PC-9 (cell line): ENCODE data around the gene ST6GALNAC6. TPM values are rescaled to one million over a fixed set of nuclear protein-coding genes. Genes with fewer than 3 reads are reported as not detected.

Source experiments
- BruUV-seq: library from RNA; stranded (reverse); fragments of 400-500 nt; replicated peaks from 2 replicates; lab custom pipeline; 2021; lab: Mats Ljungman, UMichigan
- CTCF ChIA-PET: fragments of 300-600 bp; sonication (Branson Sonifier 250); formaldehyde crosslinking; loops from one replicate; lab custom pipeline; 2022; ENCODE audit warnings: antibody characterized with exemption; lab: Charles Lee
- POLR2A ChIA-PET: fragments of 300-600 bp; sonication (Branson Sonifier 250); formaldehyde crosslinking; loops from one replicate; lab custom pipeline; 2022; ENCODE audit warnings: antibody characterized with exemption; ENCODE audit not compliant: unreplicated experiment; lab: Charles Lee
- DNase-seq, 2 experiments: peaks; one replicate each; pipeline versions ENCODE4 v3.0.0 to v3.0.0-alpha.2; 2015 to 2022; ENCODE audit warnings: mixed read lengths in 1 of 2
- H2AFZ ChIP-seq: fragments of 200-600 bp; sonication (generic); 2 replicates; pipeline ENCODE4 v1.8.1; 2017; ENCODE audit warnings: antibody characterized with exemption
- H3F3A ChIP-seq: fragments of 200-600 bp; sonication (generic); 2 replicates; pipeline ENCODE4 v1.8.1; 2017; ENCODE audit warnings: antibody characterized with exemption, mild to moderate bottlenecking, low read depth; ENCODE audit not compliant: insufficient read depth
- H3K27ac ChIP-seq: fragments of 200-600 bp; sonication (generic); 2 replicates; pipeline ENCODE4 v1.6.1; 2016; ENCODE audit warnings: mixed run types
- H3K27me3 ChIP-seq: fragments of 200-600 bp; sonication (generic); 2 replicates; pipeline ENCODE4 v1.6.1; 2016; ENCODE audit warnings: low read depth, mixed run types; ENCODE audit not compliant: insufficient read depth
- H3K36me3 ChIP-seq: fragments of 200-600 bp; sonication (generic); 2 replicates; pipeline ENCODE4 v1.6.1; 2016; ENCODE audit warnings: low read depth, mixed run types
- H3K4me1 ChIP-seq: fragments of 200-600 bp; sonication (generic); replicated peaks from 2 replicates; pipeline ENCODE4 v1.6.1; 2016; ENCODE audit warnings: mixed run types; ENCODE audit not compliant: insufficient read depth
- H3K4me2 ChIP-seq: fragments of 200-600 bp; sonication (generic); 2 replicates; pipeline ENCODE4 v1.6.1; 2017; ENCODE audit warnings: mixed run types
- H3K4me3 ChIP-seq: fragments of 200-600 bp; sonication (generic); 2 replicates; pipeline ENCODE4 v1.6.1; 2016; ENCODE audit warnings: mixed run types
- H3K79me2 ChIP-seq: fragments of 200-600 bp; sonication (generic); 2 replicates; pipeline ENCODE4 v1.6.1; 2017; ENCODE audit warnings: low read depth, mixed run types
- H3K9me2 ChIP-seq: fragments of 200-600 bp; sonication (generic); 2 replicates; pipeline ENCODE4 v1.8.1; 2017; ENCODE audit warnings: mild to moderate bottlenecking; ENCODE audit not compliant: insufficient read depth
- H3K9me3 ChIP-seq: fragments of 200-600 bp; sonication (generic); 2 replicates; pipeline ENCODE4 v1.8.1; 2016; ENCODE audit warnings: low read depth; ENCODE audit not compliant: insufficient read depth
- H4K20me1 ChIP-seq: fragments of 200-600 bp; sonication (generic); 2 replicates; pipeline ENCODE4 v1.8.1; 2017; ENCODE audit not compliant: insufficient read depth
- EZH2 ChIP-seq: fragments of 200-600 bp; sonication (generic); IDR thresholded peaks from 2 replicates; pipeline ENCODE4 v1.8.0; 2017; ENCODE audit warnings: antibody characterized with exemption, low read depth
- intact Hi-C: fragments of 100-400 bp; cut with micrococcal nuclease; formaldehyde crosslinking; loops from one replicate; pipeline ENCODE4 v1.10.0; 2022; ENCODE audit not compliant: unreplicated experiment
- total RNA-seq: library from RNA; stranded (reverse); gene quantifications from 2 replicates; pipeline ENCODE4 v1.2.3, GENCODE V29; 2021
- TF ChIP-seq, protein P1 (sequence below): fragments of 200-600 bp; sonication (generic); conservative IDR thresholded peaks from 2 replicates; pipeline ENCODE4 v1.6.1; 2017; ENCODE audit warnings: mixed run types, antibody characterized with exemption, mild to moderate bottlenecking, moderate library complexity

The ST6GALNAC6 gene
- total RNA-seq, 1 experiment from 2014 or later = 23.3 TPM

DNA sequence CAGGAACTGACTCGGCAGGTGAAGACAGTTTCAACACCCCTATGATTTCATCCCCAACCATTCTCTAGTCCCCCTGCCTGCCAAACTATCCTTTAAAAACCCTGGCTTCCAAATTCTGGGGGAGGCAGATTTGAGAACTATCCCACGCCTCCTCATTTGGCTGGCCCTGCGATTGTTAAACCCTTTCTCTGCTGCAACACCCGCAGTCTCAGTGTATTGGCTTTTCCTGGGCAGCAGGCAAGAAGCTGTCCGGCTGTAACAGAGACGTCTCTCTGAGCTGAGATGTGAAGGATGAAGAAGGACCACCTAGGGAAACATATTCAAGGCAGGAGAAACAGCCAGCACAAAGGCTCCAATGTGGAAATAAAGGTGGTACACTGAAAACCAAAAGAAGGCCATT is 6.6 kb downstream of the ST6GALNAC6 start:
- peaks cover 24% of the 10 kb centered on the region for H3K36me3 ChIP-seq

DNA sequence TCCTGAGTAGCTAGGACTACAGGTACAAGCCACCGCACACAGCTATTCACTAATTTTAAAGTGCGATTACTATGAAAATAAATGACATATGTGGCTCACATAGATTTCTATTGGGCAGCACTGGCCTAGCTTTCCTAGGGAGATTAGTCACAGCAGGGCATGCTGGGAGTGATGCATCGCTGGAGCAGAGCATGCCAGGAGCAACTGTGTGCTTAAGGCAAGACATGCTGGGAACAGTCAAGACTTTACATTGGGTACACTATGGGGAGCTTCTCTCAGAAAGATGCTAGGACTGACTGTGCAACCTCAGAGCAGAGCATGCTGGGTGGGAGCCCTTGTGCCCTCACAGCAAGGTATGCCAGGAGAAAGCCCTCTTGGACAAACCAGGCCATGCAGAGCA is 9.3 kb downstream of the ST6GALNAC6 start:
- H3K4me2 ChIP-seq = no peak overlapping the region
- BruUV-seq = no TSS peak
- POLR2A ChIA-PET = interaction anchor here (0.6 to 0.7 kb wide), 2 partner anchors 12 to 32 kb away, joined by 3 read pairs; no protein-coding TSS in a partner anchor

More for the DNA sequence above, 6.6 kb downstream of the ST6GALNAC6 start:
- H3K27me3 ChIP-seq = no peaks in the 10 kb centered on the region
- 0 out of 2 replicates have a peak, but pooled peaks cover 1% of the 10 kb centered on the region for H3K79me2 ChIP-seq
- H3K4me3 ChIP-seq = no peak overlapping the region
- BruUV-seq = no TSS peak
- H3K4me1 ChIP-seq = no peaks in the 10 kb centered on the region
- ChIA-PET POLR2A (no interaction called here), CTCF (no interaction called here)
- intact Hi-C loops = no loop called here
- no peak for DNase-seq
- H3F3A ChIP-seq = 0 out of 2 replicates have a peak, but pooled peaks cover 3% of the 10 kb centered on the region
- H4K20me1 ChIP-seq = no peaks in the 10 kb centered on the region
- TF ChIP-seq, protein P1, sequence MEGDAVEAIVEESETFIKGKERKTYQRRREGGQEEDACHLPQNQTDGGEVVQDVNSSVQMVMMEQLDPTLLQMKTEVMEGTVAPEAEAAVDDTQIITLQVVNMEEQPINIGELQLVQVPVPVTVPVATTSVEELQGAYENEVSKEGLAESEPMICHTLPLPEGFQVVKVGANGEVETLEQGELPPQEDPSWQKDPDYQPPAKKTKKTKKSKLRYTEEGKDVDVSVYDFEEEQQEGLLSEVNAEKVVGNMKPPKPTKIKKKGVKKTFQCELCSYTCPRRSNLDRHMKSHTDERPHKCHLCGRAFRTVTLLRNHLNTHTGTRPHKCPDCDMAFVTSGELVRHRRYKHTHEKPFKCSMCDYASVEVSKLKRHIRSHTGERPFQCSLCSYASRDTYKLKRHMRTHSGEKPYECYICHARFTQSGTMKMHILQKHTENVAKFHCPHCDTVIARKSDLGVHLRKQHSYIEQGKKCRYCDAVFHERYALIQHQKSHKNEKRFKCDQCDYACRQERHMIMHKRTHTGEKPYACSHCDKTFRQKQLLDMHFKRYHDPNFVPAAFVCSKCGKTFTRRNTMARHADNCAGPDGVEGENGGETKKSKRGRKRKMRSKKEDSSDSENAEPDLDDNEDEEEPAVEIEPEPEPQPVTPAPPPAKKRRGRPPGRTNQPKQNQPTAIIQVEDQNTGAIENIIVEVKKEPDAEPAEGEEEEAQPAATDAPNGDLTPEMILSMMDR = no peak
- TF ChIP-seq EZH2 = no peak
- H3K9me3 ChIP-seq = peaks cover 8% of the 10 kb centered on the region; the same call in 1 of the 2 replicates
- no peak overlapping the region for H2AFZ ChIP-seq
- no peak overlapping the region for H3K27ac ChIP-seq
- no peak overlapping the region for H3K4me2 ChIP-seq
- no peaks in the 10 kb centered on the region for H3K9me2 ChIP-seq

DNA sequence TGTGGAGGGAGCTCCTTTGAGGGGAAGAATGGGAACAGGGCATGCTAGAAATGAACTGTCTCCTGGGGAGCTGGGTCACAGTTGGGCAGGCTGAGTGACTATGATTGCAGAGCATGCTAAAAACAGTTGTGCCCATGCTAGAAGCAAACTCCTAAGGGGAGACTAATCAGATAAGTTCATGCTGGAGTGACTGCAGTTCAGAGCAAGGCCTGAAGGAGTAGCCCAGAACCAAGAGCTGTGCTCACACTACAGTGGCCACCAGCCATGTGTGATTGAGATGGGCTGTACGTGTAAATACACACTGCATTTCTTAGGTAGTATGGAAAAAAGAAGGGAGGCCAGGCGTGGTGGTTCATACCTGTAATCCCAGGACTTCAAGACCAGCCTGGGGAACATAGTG is 11.6 kb downstream of the ST6GALNAC6 start:
- ChIA-PET POLR2A (no interaction called here), CTCF (no interaction called here)
- no peaks in the 10 kb centered on the region for H3K27me3 ChIP-seq
- H3K9me2 ChIP-seq = no peaks in the 10 kb centered on the region
- no peaks in the 10 kb centered on the region for H3K4me1 ChIP-seq
- H3K79me2 ChIP-seq = no peaks in the 10 kb centered on the region
- intact Hi-C loops = no loop called here
- H3K36me3 ChIP-seq = 0 out of 2 replicates have a peak, but pooled peaks cover 3% of the 10 kb centered on the region
- TF ChIP-seq, protein P1 = peak; percentile 37; the same call in 1 of the 2 replicates
- no peak for TF ChIP-seq EZH2
- H3F3A ChIP-seq = peaks cover 3% of the 10 kb centered on the region; the same call in 1 of the 2 replicates
- no peak overlapping the region for H3K4me3 ChIP-seq
- DNase-seq = no peak
- no peak overlapping the region for H3K27ac ChIP-seq
- no peak overlapping the region for H2AFZ ChIP-seq
- no TSS peak for BruUV-seq
- H4K20me1 ChIP-seq = no peaks in the 10 kb centered on the region
- peaks cover 5% of the 10 kb centered on the region; the same call in 1 of the 2 replicates for H3K9me3 ChIP-seq
- H3K4me2 ChIP-seq = no peak overlapping the region

More for the DNA sequence above, 9.3 kb downstream of the ST6GALNAC6 start:
- no peaks in the 10 kb centered on the region for H3K27me3 ChIP-seq
- peaks cover 3% of the 10 kb centered on the region; the same call in 1 of the 2 replicates for H3F3A ChIP-seq
- no peaks in the 10 kb centered on the region for H3K4me1 ChIP-seq
- CTCF ChIA-PET = no interaction called here
- no peak overlapping the region for H3K27ac ChIP-seq
- intact Hi-C loops = no loop called here
- H3K36me3 ChIP-seq = peaks cover 24% of the 10 kb centered on the region
- H3K4me3 ChIP-seq = no peak overlapping the region
- no peak overlapping the region for H2AFZ ChIP-seq
- H4K20me1 ChIP-seq = no peaks in the 10 kb centered on the region
- H3K9me2 ChIP-seq = no peaks in the 10 kb centered on the region
- no peak for DNase-seq
- H3K9me3 ChIP-seq = peaks cover 8% of the 10 kb centered on the region; the same call in 1 of the 2 replicates
- H3K79me2 ChIP-seq = no peaks in the 10 kb centered on the region
- TF ChIP-seq, protein P1 = no peak
- no peak for TF ChIP-seq EZH2
